ENCODE measurements around the gene OPN1SW.
A peak's percentile ranks its signal among the peaks of the same experiment; 100 is the strongest.

OPN1SW gene

GRCh38 chr7:128793181-128793547 lies 17.6 kb upstream of the OPN1SW start:
- no peak for DNase-seq (ENCODE audit: low read depth in 2 of 2)

GRCh38 chr7:128792471-128793180 lies 17.0 kb upstream of the OPN1SW start:
- no peak for DNase-seq (ENCODE audit: low read depth in 2 of 2)

GRCh38 chr7:128791972-128792327 lies 16.4 kb upstream of the OPN1SW start:
- DNase-seq (ENCODE audit: low read depth in 2 of 2) = no peak

- DNase-seq (ENCODE audit: low read depth in 2 of 2) = no peak
These were observed 15.8 kb upstream of the OPN1SW start, which contains the start of gene CCDC136 for GRCh38 chr7:128791121-128791971. Gene CCDC136 (plus strand): TSS chr7:128791968. CDS start chr7:128792412, 444 bp downstream.

- DNase-seq (ENCODE audit: low read depth in 2 of 2) = no peak
These were observed 14.9 kb upstream of the OPN1SW start for GRCh38 chr7:128790315-128791041.

- no peak for DNase-seq (ENCODE audit: low read depth in 2 of 2)
These were observed 13.1 kb upstream of the OPN1SW start for GRCh38 chr7:128788446-128789412.

- no peak for DNase-seq (ENCODE audit: low read depth in 2 of 2)
These were observed 10.1 kb upstream of the OPN1SW start for GRCh38 chr7:128785738-128786137.

- peak; percentile 85 for DNase-seq (ENCODE audit: low read depth in 2 of 2)
These were observed 7.7 kb upstream of the OPN1SW start for GRCh38 chr7:128783143-128783861.

- no peak for DNase-seq (ENCODE audit: low read depth in 2 of 2)
These were observed 6.3 kb upstream of the OPN1SW start for GRCh38 chr7:128781851-128782250.

GRCh38 chr7:128781126-128781525 lies 5.5 kb upstream of the OPN1SW start:
- peak; percentile 76 to 77 for DNase-seq (ENCODE audit: low read depth in 2 of 2)

GRCh38 chr7:128778946-128779345 lies 3.4 kb upstream of the OPN1SW start:
- DNase-seq (ENCODE audit: low read depth in 2 of 2) = no peak

- DNase-seq (ENCODE audit: low read depth in 2 of 2) = no peak
These were observed 1.8 kb upstream of the OPN1SW start for GRCh38 chr7:128777156-128778123.

GRCh38 chr7:128774921-128775320 lies 673 bp downstream of the OPN1SW start:
- DNase-seq (ENCODE audit: low read depth in 2 of 2) = no peak

GRCh38 chr7:128774029-128774689 lies 1.4 kb downstream of the OPN1SW start:
- DNase-seq (ENCODE audit: low read depth in 2 of 2) = no peak

- DNase-seq (ENCODE audit: low read depth in 2 of 2) = no peak
These were observed 2.0 kb downstream of the OPN1SW start for GRCh38 chr7:128773604-128774003.

- DNase-seq (ENCODE audit: low read depth in 2 of 2) = no peak
These were observed 5.4 kb downstream of the OPN1SW start for GRCh38 chr7:128770233-128770632.

GRCh38 chr7:128767475-128768110 lies 8.0 kb downstream of the OPN1SW start:
- DNase-seq (ENCODE audit: low read depth in 2 of 2) = no peak

GRCh38 chr7:128763541-128763940 lies 12.1 kb downstream of the OPN1SW start:
- DNase-seq (ENCODE audit: low read depth in 2 of 2) = no peak
